ENCODE results near the gene ELK3. TPM values are rescaled to one million over a fixed set of nuclear protein-coding genes. Genes with fewer than 3 reads are reported as not detected.

ELK3 gene
- total RNA-seq, 1 experiment from 2014 or later, result 34.1 TPM

GRCh38 chr12:96233168-96233567 is 39.0 kb downstream of the ELK3 start:
- intact Hi-C loops (cut with micrococcal nuclease; ENCODE audit: unreplicated experiment), result no loop called here
- no TSS peak for BruUV-seq (replicated peaks)
- no peak overlapping the region for H3K27ac Mint-ChIP-seq (ENCODE audit: unreplicated experiment)
- no peak for DNase-seq
- no peak overlapping the region for H3K4me3 Mint-ChIP-seq (ENCODE audit: low read depth, unreplicated experiment)
- no peaks in the 10 kb centered on the region for H3K27me3 Mint-ChIP-seq (ENCODE audit: unreplicated experiment)
- no peaks in the 10 kb centered on the region for H3K9me3 Mint-ChIP-seq (ENCODE audit: low read depth, unreplicated experiment)
- H3K4me1 Mint-ChIP-seq (ENCODE audit: low read depth, unreplicated experiment), result peaks cover 9% of the 10 kb centered on the region
- TF ChIP-seq CTCF (IDR thresholded peaks at IDR 0.05; ENCODE audit: unreplicated experiment), result no peak
- H3K36me3 Mint-ChIP-seq (ENCODE audit: insufficient read depth, unreplicated experiment), result peaks cover 4% of the 10 kb centered on the region
- CTCF ChIA-PET, result interaction anchor here (0.6 kb wide), 1 partner anchor 50 kb away, joined by 4 read pairs; no protein-coding TSS in a partner anchor

- CTCF ChIA-PET, result no interaction called here
- no TSS peak for BruUV-seq (replicated peaks)
- no peaks in the 10 kb centered on the region for H3K9me3 Mint-ChIP-seq (ENCODE audit: low read depth, unreplicated experiment)
- intact Hi-C loops (cut with micrococcal nuclease; ENCODE audit: unreplicated experiment), result no loop called here
- H3K27me3 Mint-ChIP-seq (ENCODE audit: unreplicated experiment), result no peaks in the 10 kb centered on the region
- no peak overlapping the region for H3K4me3 Mint-ChIP-seq (ENCODE audit: low read depth, unreplicated experiment)
- TF ChIP-seq CTCF (IDR thresholded peaks at IDR 0.05; ENCODE audit: unreplicated experiment), result no peak
- no peak for DNase-seq
- peaks cover 4% of the 10 kb centered on the region for H3K36me3 Mint-ChIP-seq (ENCODE audit: insufficient read depth, unreplicated experiment)
- H3K4me1 Mint-ChIP-seq (ENCODE audit: low read depth, unreplicated experiment), result peaks cover 9% of the 10 kb centered on the region
- no peak overlapping the region for H3K27ac Mint-ChIP-seq (ENCODE audit: unreplicated experiment)
Measured at GRCh38 chr12:96233939-96234461, 39.8 kb downstream of the ELK3 start.

- H3K9me3 Mint-ChIP-seq (ENCODE audit: low read depth, unreplicated experiment), result no peaks in the 10 kb centered on the region
- intact Hi-C loops (cut with micrococcal nuclease; ENCODE audit: unreplicated experiment), result no loop called here
- no peaks in the 10 kb centered on the region for H3K36me3 Mint-ChIP-seq (ENCODE audit: insufficient read depth, unreplicated experiment)
- no peaks in the 10 kb centered on the region for H3K27me3 Mint-ChIP-seq (ENCODE audit: unreplicated experiment)
- H3K4me3 Mint-ChIP-seq (ENCODE audit: low read depth, unreplicated experiment), result no peak overlapping the region
- DNase-seq, result no peak
- TF ChIP-seq CTCF (IDR thresholded peaks at IDR 0.05; ENCODE audit: unreplicated experiment), result no peak
- H3K4me1 Mint-ChIP-seq (ENCODE audit: low read depth, unreplicated experiment), result peaks cover 9% of the 10 kb centered on the region
- no peak overlapping the region for H3K27ac Mint-ChIP-seq (ENCODE audit: unreplicated experiment)
- CTCF ChIA-PET, result no interaction called here
- no TSS peak for BruUV-seq (replicated peaks)
Measured at GRCh38 chr12:96234591-96235483, 40.7 kb downstream of the ELK3 start.

GRCh38 chr12:96235484-96235826 is 41.3 kb downstream of the ELK3 start:
- Mint-ChIP-seq H3K27me3 (ENCODE audit: unreplicated experiment) (no peaks in the 10 kb centered on the region), H3K9me3 (ENCODE audit: low read depth, unreplicated experiment) (no peaks in the 10 kb centered on the region), H3K4me3 (ENCODE audit: low read depth, unreplicated experiment) (no peak overlapping the region), H3K27ac (ENCODE audit: unreplicated experiment) (no peak overlapping the region), H3K4me1 (ENCODE audit: low read depth, unreplicated experiment) (peaks cover 9% of the 10 kb centered on the region), H3K36me3 (ENCODE audit: insufficient read depth, unreplicated experiment) (no peaks in the 10 kb centered on the region)
- intact Hi-C loops (cut with micrococcal nuclease; ENCODE audit: unreplicated experiment), result no loop called here
- CTCF ChIA-PET, result no interaction called here
- BruUV-seq (replicated peaks), result no TSS peak
- no peak for DNase-seq
- no peak for TF ChIP-seq CTCF (IDR thresholded peaks at IDR 0.05; ENCODE audit: unreplicated experiment)

Measured in Calu3 (cell line).